ENCODE measurements around the gene RPS6KA2.
"Not testable (repeated sequence)": the region's sequence is repeated elsewhere in the genome, so short reads cannot be mapped to it uniquely, and the experiment has no call there.

RPS6KA2 gene

GRCh38 chr6:166637812-166638572 lies 10.9 kb upstream of the RPS6KA2 start:
- H3K4me3 ChIP-seq (ENCODE audit: low read depth, low read length): no peak overlapping the region
- TF ChIP-seq, protein P1, sequence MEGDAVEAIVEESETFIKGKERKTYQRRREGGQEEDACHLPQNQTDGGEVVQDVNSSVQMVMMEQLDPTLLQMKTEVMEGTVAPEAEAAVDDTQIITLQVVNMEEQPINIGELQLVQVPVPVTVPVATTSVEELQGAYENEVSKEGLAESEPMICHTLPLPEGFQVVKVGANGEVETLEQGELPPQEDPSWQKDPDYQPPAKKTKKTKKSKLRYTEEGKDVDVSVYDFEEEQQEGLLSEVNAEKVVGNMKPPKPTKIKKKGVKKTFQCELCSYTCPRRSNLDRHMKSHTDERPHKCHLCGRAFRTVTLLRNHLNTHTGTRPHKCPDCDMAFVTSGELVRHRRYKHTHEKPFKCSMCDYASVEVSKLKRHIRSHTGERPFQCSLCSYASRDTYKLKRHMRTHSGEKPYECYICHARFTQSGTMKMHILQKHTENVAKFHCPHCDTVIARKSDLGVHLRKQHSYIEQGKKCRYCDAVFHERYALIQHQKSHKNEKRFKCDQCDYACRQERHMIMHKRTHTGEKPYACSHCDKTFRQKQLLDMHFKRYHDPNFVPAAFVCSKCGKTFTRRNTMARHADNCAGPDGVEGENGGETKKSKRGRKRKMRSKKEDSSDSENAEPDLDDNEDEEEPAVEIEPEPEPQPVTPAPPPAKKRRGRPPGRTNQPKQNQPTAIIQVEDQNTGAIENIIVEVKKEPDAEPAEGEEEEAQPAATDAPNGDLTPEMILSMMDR (IDR thresholded peaks at IDR 0.05; ENCODE audit: control insufficient read depth, extremely low read depth, insufficient read depth): no peak
- DNase-seq (ENCODE audit: low read depth): no peak

GRCh38 chr6:166636934-166637333 lies 9.9 kb upstream of the RPS6KA2 start:
- TF ChIP-seq, protein P1 (IDR thresholded peaks at IDR 0.05; ENCODE audit: control insufficient read depth, extremely low read depth, insufficient read depth): no peak
- no peak for DNase-seq (ENCODE audit: low read depth)
- no peak overlapping the region for H3K4me3 ChIP-seq (ENCODE audit: low read depth, low read length)

DNA sequence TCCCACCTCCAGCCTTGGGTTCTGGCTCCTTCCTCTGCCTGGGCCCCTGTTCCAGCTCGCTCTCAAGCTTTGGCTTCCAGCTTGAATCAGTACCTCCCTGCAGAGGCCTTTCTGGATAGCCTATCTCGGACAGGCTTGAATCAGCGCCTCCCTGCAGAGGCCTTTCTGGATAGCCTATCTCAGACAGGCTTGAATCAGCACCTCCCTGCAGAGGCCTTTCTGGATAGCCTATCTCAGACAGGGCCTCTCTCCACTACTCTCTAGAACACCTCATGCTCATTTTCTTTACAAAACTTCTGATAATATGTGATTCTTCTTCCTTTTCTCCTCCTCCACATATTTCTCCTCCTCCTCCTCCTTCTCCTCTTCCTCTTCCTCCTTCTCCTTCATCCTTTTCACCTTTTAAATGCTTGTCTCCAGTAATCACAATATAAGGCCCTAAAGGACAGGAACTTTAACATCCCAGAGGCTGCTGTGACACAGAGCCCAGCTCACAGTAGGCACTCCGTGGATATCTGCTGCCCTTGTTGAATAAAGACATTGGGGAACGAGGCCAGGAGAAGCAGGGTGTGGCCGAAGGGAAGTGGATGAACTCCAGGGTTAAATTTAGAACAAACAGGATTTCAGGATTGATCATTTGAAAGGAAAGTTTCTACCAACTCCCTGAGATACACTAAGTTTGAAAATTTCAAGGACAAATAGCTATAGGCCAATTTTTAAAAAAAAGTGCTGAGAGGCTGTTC lies 9.3 kb upstream of the RPS6KA2 start:
- TF ChIP-seq, protein P1 (IDR thresholded peaks at IDR 0.05; ENCODE audit: control insufficient read depth, extremely low read depth, insufficient read depth): no peak
- no peak overlapping the region for H3K4me3 ChIP-seq (ENCODE audit: low read depth, low read length)
- DNase-seq (ENCODE audit: low read depth): no peak

- TF ChIP-seq, protein P1 (IDR thresholded peaks at IDR 0.05; ENCODE audit: control insufficient read depth, extremely low read depth, insufficient read depth): no peak
- no peak overlapping the region for H3K4me3 ChIP-seq (ENCODE audit: low read depth, low read length)
- DNase-seq (ENCODE audit: low read depth): no peak
These were observed 8.2 kb upstream of the RPS6KA2 start for GRCh38 chr6:166635013-166635970.

DNA sequence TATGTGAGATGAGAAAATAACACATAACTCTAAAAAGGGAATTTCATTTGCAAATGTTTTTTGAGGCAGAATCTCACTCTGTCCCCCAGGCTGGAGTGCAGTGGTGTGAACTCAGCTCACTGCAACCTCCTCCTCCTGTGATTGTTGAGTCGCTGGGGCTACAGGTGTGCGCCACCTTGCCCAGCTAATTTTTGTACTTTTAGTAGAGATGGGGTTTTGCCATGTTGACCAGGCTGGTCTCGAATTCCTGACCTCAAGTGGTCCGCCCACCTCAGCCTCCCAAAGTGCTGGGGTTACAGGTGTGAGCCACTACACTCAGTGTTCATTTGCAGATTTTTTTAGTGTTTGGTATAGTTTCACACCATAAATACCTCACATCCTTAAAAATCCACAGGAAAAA lies 7.5 kb upstream of the RPS6KA2 start:
- DNase-seq (ENCODE audit: low read depth); H3K4me3 ChIP-seq (ENCODE audit: low read depth, low read length): not testable (repeated sequence)

GRCh38 chr6:166633732-166634535 lies 6.9 kb upstream of the RPS6KA2 start:
- TF ChIP-seq, protein P1 (IDR thresholded peaks at IDR 0.05; ENCODE audit: control insufficient read depth, extremely low read depth, insufficient read depth): no peak
- DNase-seq (ENCODE audit: low read depth): no peak
- H3K4me3 ChIP-seq (ENCODE audit: low read depth, low read length): no peak overlapping the region

Measured in LNCaP clone FGC (cell line).